H1 (cell line): ENCODE results near the gene EXOG. TPM values are rescaled to one million over a fixed set of nuclear protein-coding genes. Genes with fewer than 3 reads are reported as not detected.

ENCODE experiments used
- CHD1 ChIP-seq: IDR thresholded peaks from 2 replicates; pipeline ENCODE4 v1.6.1; 2012; ENCODE audit warnings: low read depth, low read length, improper control_type of control experiment
- EP300 ChIP-seq, 2 experiments: IDR thresholded peaks; 1 replicate in 1 of 2; 2 replicates in 1 of 2; pipeline ENCODE4 v1.6.1; 2011 to 2012; ENCODE audit warnings: low read depth in 2 of 2, low read length in 2 of 2, mild to moderate bottlenecking in 2 of 2, borderline replicate concordance in 1 of 2, inconsistent platforms in 1 of 2, moderate library complexity in 1 of 2
- JUND ChIP-seq: IDR thresholded peaks from 2 replicates; pipeline ENCODE4 v1.6.1; 2011; ENCODE audit warnings: mild to moderate bottlenecking, improper control_type of control experiment, low read length
- RAD21 ChIP-seq, 2 experiments: IDR thresholded peaks in 1 of 2; conservative IDR thresholded peaks in 1 of 2; 2 replicates each; pipeline ENCODE4 v1.6.1; 2011; ENCODE audit warnings: low read depth in 2 of 2, low read length in 2 of 2, improper control_type of control experiment in 1 of 2, inconsistent platforms in 1 of 2, mild to moderate bottlenecking in 1 of 2, moderate library complexity in 1 of 2
- SRF ChIP-seq: IDR thresholded peaks from 2 replicates; pipeline ENCODE4 v1.6.1; 2011; ENCODE audit warnings: mild to moderate bottlenecking, low read depth, low read length, moderate library complexity
- TAF7 ChIP-seq: optimal IDR thresholded peaks from 2 replicates; pipeline ENCODE3; 2011; ENCODE audit warnings: low read depth, mild to moderate bottlenecking, inconsistent platforms, low read length, moderate library complexity, borderline replicate concordance
- ZNF274 ChIP-seq: IDR thresholded peaks from 2 replicates; pipeline ENCODE4 v1.7.0; 2012; ENCODE audit warnings: low read length, borderline replicate concordance; ENCODE audit errors: extremely low read depth
- polyA plus RNA-seq, 7 experiments: library from polyadenylated mRNA; depleted of rRNA in 3 of 7; stranded (reverse) in 5 of 7; unstranded in 2 of 7; fragments of >200 nt in 5 of 7; fragments of 200-250 nt in 2 of 7; gene quantifications; 1 replicate in 5 of 7; 2 replicates in 1 of 7; 4 replicates in 1 of 7; pipeline versions ENCODE4 v1.2.1 to v1.2.3, GENCODE V29; 2011 to 2013; ENCODE audit warnings: missing spikeins in 2 of 7, mixed read lengths in 2 of 7
- total RNA-seq: library from RNA; stranded (reverse); fragmentation: NEBNext Ultra II Directional; extraction: Animal tissue kit (Norgen Biotek cat#: 25700); gene quantifications from 2 replicates; pipeline ENCODE4 v1.2.1, GENCODE V29; 2021
- TF ChIP-seq, protein P1 (sequence below): fragments of 300-600 bp; sonication (generic); IDR thresholded peaks from 2 replicates; pipeline ENCODE4 v1.7.1; 2012; ENCODE audit warnings: low read length, moderate library complexity, mild to moderate bottlenecking, inconsistent platforms; ENCODE audit not compliant: insufficient replicate concordance

Gene EXOG
- total and polyA plus RNA-seq, 2 of the 8 experiments (the other 6 are each of a cell fraction or from before 2014, with no cell fraction given): 7.2 to 12.9 TPM

DNA sequence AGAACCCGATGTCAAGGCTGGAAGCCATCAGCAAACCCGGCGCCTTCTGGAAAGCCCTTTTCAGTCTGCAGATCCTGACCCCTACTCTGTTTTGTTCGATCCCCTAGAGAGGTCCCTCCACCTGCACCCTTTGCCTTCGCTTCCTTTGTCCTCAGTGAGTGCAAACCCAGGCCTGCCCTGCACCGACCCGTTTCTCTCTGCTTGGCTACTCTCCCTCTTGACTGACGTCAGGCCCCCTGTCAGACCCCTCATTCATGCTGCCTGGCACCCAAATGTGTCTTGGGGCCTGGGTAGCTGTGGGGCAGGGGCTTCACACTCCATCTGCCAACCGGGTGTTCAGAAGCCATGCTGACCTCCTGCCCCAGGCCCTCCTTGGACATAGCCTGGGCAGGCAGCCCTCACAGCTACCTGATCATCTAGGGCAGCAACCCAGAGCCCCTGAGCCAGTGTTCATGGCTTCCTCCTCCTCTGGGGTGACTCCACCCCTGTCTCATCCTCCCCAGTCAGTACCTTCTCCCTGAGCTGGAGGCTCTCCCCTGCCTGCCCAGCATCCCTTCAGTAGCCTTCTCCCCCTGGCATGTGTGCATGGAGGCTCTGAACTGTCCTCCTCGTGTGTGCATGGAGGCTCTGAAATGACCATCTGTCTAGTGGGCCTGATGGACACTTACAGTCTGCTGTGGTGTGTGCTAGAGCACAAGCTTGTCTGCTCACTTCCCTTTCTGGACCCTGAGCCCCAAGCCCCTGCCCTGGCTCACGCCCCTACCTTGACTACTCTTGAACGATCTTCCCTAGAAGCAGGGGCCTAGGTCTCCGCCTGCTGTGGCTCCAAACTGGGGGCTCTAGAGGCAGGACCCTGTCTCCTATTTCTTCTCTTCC, 69.4 kb downstream of the EXOG start (continued):
- TF ChIP-seq EP300 (IDR thresholded peaks at IDR 0.05; ENCODE audit: borderline replicate concordance in 1 of 2, low read depth in 2 of 2, low read length in 2 of 2): no peak
- TF ChIP-seq JUND: no peak
- no peak for TF ChIP-seq ZNF274
- no peak for TF ChIP-seq TAF7
- no peak for TF ChIP-seq RAD21 (IDR thresholded peaks at IDR 0.05 in 1 of 2, conservative IDR thresholded peaks at IDR 0.05 in 1 of 2; ENCODE audit: low read depth in 2 of 2, low read length in 2 of 2)
- no peak for TF ChIP-seq SRF
- TF ChIP-seq, protein P1, sequence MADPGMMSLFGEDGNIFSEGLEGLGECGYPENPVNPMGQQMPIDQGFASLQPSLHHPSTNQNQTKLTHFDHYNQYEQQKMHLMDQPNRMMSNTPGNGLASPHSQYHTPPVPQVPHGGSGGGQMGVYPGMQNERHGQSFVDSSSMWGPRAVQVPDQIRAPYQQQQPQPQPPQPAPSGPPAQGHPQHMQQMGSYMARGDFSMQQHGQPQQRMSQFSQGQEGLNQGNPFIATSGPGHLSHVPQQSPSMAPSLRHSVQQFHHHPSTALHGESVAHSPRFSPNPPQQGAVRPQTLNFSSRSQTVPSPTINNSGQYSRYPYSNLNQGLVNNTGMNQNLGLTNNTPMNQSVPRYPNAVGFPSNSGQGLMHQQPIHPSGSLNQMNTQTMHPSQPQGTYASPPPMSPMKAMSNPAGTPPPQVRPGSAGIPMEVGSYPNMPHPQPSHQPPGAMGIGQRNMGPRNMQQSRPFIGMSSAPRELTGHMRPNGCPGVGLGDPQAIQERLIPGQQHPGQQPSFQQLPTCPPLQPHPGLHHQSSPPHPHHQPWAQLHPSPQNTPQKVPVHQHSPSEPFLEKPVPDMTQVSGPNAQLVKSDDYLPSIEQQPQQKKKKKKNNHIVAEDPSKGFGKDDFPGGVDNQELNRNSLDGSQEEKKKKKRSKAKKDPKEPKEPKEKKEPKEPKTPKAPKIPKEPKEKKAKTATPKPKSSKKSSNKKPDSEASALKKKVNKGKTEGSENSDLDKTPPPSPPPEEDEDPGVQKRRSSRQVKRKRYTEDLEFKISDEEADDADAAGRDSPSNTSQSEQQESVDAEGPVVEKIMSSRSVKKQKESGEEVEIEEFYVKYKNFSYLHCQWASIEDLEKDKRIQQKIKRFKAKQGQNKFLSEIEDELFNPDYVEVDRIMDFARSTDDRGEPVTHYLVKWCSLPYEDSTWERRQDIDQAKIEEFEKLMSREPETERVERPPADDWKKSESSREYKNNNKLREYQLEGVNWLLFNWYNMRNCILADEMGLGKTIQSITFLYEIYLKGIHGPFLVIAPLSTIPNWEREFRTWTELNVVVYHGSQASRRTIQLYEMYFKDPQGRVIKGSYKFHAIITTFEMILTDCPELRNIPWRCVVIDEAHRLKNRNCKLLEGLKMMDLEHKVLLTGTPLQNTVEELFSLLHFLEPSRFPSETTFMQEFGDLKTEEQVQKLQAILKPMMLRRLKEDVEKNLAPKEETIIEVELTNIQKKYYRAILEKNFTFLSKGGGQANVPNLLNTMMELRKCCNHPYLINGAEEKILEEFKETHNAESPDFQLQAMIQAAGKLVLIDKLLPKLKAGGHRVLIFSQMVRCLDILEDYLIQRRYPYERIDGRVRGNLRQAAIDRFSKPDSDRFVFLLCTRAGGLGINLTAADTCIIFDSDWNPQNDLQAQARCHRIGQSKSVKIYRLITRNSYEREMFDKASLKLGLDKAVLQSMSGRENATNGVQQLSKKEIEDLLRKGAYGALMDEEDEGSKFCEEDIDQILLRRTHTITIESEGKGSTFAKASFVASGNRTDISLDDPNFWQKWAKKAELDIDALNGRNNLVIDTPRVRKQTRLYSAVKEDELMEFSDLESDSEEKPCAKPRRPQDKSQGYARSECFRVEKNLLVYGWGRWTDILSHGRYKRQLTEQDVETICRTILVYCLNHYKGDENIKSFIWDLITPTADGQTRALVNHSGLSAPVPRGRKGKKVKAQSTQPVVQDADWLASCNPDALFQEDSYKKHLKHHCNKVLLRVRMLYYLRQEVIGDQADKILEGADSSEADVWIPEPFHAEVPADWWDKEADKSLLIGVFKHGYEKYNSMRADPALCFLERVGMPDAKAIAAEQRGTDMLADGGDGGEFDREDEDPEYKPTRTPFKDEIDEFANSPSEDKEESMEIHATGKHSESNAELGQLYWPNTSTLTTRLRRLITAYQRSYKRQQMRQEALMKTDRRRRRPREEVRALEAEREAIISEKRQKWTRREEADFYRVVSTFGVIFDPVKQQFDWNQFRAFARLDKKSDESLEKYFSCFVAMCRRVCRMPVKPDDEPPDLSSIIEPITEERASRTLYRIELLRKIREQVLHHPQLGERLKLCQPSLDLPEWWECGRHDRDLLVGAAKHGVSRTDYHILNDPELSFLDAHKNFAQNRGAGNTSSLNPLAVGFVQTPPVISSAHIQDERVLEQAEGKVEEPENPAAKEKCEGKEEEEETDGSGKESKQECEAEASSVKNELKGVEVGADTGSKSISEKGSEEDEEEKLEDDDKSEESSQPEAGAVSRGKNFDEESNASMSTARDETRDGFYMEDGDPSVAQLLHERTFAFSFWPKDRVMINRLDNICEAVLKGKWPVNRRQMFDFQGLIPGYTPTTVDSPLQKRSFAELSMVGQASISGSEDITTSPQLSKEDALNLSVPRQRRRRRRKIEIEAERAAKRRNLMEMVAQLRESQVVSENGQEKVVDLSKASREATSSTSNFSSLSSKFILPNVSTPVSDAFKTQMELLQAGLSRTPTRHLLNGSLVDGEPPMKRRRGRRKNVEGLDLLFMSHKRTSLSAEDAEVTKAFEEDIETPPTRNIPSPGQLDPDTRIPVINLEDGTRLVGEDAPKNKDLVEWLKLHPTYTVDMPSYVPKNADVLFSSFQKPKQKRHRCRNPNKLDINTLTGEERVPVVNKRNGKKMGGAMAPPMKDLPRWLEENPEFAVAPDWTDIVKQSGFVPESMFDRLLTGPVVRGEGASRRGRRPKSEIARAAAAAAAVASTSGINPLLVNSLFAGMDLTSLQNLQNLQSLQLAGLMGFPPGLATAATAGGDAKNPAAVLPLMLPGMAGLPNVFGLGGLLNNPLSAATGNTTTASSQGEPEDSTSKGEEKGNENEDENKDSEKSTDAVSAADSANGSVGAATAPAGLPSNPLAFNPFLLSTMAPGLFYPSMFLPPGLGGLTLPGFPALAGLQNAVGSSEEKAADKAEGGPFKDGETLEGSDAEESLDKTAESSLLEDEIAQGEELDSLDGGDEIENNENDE: no peak
- TF ChIP-seq CHD1: no peak
- TF ChIP-seq, all 59 proteins: peak for 0
